Effector CD4-positive, alpha-beta T cell (primary cell): ENCODE data around the gene JPH3.
"Not testable (repeated sequence)": the region's sequence is repeated elsewhere in the genome, so short reads cannot be mapped to it uniquely, and the experiment has no call there.

Experiments
- DNase-seq: peaks from one replicate; pipeline ENCODE4 v3.0.0-alpha.2; 2020

Gene JPH3

DNA sequence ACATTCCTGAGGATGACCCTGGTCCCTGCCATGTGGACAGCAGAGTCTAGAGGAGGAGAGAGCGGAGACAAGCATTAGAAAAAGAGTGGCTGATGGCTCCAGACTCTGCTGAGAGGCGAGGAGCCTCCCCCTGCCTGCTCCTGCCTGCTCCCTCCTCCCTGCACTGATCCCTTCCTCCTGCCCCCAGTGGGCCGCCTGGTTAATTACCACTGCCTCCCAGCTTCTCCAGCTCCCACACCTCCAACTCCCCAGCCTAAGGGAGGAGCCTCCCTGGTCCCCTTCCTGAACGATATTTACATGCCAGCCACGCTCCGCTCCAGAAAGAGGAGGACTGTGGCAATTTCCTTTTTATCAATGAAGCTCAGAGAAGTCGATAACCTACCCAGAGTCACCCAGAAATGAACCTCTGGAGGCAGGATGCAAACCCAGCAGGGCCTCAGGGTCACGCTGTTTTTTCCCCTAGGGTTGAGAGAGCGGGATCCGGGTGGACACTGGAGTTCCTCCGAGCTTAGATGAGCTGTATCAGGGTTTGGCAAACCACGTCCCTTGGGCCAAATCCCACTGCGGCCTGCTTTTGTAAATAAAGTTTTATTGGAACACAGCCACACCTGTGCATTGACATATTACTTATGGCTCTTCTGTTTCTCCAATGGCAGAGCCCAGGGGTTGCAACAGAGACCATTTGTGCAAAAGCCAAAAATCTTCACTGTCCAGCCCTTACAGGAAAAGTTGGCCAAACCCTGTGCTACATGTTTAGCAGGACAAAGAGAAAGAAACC, 27.1 kb upstream of the JPH3 start:
- no peak for DNase-seq

GRCh38 chr16:87576171-87576570, 26.1 kb upstream of the JPH3 start:
- DNase-seq: no peak

- not testable (repeated sequence) for DNase-seq
Measured at GRCh38 chr16:87578142-87578930, 24.0 kb upstream of the JPH3 start.

DNA sequence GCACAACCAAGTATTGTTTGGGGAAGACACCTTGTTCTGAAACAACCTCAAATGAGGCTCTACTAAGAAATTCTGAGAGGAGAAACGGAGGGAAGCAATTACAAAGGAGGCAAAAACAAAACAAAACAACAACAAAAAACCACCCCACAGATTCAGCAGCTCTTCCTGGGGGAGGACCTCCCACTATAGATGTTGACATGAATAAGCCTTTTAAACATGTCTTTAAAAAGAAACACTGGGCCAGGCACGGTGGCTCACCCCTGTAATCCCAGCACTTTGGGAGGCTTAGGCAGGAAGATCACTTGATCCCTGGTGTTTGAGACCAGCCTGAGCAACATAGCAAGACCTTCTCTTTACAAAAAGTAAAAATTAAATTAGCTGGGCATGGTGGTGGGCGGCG, 22.6 kb upstream of the JPH3 start:
- no peak for DNase-seq

- DNase-seq: no peak
Measured at GRCh38 chr16:87580855-87581261, 21.4 kb upstream of the JPH3 start.

DNA sequence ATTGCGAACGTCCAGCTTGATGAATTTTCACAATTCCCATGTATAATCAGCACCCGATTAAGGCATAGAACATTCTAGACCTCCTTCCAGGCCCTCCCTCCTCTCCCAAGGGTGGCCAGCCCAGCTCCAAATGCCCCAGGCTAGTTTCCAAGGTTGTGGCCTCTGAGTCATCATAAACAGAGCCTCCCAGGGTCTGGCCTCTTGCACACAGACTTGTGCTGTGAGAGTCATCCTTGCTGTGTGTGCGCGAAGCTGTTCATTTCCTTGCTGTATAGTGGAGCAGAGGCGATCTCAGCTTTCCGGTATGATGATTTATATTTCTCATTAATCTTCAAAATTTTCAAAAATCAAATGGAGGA, 20.5 kb upstream of the JPH3 start:
- no peak for DNase-seq

DNA sequence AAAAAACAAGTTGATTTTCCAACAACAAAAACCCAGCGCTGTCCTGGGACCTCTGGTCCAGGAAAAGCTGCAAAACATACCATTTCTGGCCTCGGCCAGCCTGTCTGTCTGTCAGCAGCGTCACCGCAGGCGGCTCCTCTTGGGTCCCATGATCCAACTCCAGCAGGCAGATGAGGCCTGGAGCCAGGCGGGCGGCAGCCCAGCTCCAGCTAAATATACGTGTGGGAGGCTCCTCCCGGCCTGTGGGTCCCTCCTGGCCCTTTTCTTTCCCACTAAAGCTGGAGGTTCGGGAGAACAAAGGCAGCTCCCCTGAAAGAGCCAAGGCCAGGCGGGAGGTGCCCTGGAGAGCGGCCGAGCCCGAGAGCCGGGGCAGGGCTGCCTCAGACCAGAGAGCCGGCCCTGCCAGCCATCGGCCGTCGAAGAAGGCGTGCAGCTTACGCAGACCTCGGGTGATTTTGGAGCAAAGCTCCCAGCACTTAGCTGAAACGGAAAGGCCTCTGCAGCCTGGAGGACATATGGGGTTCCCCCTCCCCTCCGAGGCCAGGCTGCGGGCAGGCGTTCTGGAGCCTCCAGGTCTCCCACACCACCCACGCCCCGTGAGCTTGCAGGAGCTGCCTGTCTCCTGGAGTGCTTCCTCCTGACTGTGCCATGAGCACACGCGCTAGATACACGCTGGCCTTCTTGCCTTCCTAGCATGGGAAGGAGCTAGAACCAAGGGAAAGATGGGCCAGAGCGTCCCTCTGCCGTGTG, 19.9 kb upstream of the JPH3 start:
- DNase-seq: no peak

GRCh38 chr16:87582966-87583325, 19.4 kb upstream of the JPH3 start:
- DNase-seq: no peak

DNA sequence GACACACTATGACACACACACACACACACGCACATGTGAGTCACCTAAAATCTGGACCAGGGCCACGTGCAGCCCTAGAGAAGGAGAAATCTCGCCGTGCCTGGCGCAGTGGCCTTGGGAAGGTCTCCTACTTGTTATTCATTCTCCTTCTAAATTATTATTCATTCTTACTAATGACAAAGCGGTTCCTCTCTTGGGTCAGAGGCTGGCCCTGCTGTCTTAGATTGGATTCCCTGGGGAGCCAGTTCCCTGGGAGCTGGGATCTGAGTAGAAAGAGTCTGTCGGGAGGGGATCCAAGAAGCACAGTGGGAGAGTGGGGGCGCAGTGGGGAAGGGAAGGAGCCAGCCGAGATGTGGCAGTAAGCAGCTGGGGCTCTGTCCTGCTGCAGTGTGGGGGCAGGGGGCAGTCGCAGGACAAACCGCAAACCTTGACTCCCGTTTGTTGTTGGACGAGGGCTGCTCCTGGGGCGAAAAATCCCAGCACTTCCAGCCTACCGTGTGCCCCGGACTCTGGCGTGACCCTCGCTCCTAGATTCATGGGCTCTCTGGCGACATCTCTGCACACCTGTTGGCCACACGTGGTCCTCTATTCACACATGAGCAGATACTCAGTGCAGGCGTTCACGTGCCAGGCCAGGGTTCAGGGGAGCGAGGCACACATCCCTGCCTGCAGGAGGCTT, 18.7 kb upstream of the JPH3 start:
- no peak for DNase-seq

GRCh38 chr16:87584271-87584670, 18.0 kb upstream of the JPH3 start:
- no peak for DNase-seq

GRCh38 chr16:87584975-87585374, 17.3 kb upstream of the JPH3 start:
- no peak for DNase-seq

GRCh38 chr16:87585442-87586200, 16.7 kb upstream of the JPH3 start:
- no peak for DNase-seq

DNA sequence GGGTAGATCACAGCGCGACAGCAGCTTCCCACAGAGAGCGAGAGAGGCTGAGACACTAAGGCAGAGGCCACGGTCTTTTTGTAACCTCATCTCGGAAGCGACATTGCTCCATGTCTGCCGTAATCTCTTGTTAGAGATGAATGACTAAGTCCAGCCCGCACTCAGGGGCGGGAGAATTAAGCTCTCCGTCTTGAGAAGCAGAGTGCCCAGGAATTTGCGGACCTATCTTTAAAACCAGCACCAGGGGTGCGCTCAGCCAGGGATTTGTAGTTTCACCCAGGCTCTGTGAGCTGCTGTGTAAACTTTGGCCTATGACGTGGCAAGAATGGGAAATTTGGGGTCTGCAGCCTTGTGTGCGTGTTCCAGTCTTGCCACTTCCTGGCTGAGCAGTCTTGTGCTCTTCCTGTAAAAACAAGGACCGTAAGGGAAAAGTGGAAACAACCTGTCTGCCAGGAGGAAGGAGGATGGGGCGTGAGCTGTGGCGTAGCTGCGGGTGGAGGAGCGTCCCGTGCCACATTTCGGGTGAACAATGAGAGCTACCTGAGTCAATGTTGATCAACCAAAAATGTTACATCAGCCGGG, 16.0 kb upstream of the JPH3 start:
- no peak for DNase-seq

GRCh38 chr16:87587636-87588035, 14.7 kb upstream of the JPH3 start:
- no peak for DNase-seq

DNA sequence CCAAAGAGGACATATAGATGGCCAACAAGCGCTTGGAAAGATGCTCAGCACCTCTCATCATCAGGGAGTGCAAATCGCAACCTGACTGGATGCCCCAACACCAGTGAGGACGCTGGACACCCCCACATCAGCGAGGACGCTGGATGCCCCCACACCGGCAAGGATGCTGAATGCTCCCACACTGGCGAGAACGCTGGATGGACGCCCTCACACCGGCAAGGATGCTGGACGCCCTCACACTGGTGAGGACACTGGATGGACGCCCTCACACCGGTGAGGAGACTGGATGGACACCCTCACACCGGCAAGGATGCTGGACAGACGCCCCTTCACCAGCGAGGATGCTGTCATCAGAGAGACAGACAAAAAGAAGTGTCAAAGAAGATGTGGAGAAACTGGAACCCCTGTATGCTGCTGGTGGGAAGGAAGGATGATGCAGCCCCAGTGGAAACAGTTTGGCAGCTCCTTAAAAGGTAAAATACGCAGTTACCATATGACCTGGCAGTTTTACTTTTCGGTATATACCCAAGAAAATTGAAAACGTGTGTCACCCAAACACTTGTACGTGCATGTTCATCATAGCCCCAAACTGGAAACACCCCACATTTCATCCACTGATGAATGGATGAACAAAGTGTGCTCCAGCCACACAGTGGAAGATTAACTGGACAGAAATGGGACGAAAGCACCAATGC, 10.1 kb upstream of the JPH3 start:
- DNase-seq: no peak

GRCh38 chr16:87593710-87594258, 8.5 kb upstream of the JPH3 start:
- no peak for DNase-seq

DNA sequence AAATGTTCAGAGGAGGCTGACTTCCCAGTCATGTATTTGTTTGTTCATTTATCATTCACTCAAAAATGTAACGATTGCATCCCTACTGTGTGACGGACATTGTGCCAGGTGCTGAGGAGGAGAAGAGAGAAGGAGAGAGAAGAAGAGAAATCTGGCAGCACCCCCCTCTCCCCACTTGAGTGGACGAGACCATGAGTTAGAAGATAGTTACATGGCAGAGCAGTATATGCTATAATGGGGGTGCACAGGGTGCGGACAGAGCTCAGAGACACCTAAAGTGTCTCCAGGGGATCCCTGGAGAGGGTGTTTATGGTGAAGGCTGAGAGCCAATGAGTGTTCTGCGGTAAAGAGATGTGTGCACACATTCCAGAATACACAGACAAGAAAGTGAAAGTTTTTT, 6.6 kb upstream of the JPH3 start:
- no peak for DNase-seq

DNA sequence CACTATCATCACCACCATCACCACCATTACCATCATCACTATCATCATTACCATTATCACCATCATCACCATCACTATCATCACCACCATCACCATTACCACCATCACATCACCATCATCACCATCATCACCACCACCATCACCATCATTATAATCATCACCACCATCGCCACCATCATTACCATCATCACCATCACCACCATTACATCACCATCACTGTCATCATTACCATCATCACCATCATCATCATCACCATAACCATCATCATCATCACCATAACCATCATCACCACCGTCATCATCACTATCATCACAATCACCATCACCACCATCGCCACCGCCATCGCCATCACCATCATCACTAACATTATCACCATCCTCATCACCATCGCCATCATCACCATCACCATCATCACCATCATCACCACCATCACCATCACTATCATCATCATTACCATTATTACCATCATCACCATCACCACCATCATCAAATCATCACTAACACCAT, 4.9 kb upstream of the JPH3 start:
- DNase-seq: no peak

DNA sequence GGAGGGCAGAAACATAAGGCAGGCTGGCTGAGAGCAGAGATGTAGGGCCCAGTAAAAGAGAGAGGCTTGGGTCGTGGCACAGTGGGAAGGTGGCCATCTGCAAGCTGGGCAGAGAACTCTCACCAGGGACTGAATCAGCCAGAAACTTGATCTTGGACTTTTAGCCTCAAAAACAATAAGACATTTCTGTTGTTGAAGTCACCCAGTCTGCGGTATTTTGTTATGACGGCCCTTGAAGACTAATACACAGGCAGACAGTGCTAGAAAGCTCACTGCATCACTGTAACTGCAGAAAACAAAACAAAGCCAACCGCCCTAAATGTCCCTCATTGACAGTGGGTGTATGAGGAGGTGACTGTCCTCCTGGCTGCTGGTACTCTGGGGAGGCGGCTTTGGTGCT, 3.9 kb upstream of the JPH3 start:
- no peak for DNase-seq

GRCh38 chr16:87600246-87600645, 2.1 kb upstream of the JPH3 start:
- no peak for DNase-seq
